Mucosa of descending colon (tissue), 3 donors: ENCODE data around the gene MIEF1. TPM values are rescaled to one million over a fixed set of nuclear protein-coding genes. Genes with fewer than 3 reads are reported as not detected.
A peak's percentile ranks its signal among the peaks of the same experiment; 100 is the strongest.

Experiments
- ATAC-seq: fragments of 200-7000 bp; cut with Tn5 transposase; one replicate; pipeline ENCODE4 v1.9.1; 2020; ENCODE audit warnings: mild to moderate bottlenecking, moderate library complexity
- DNase-seq, 3 donors: peaks; one replicate each; pipeline ENCODE4 v3.0.0-alpha.2; 2020
- H3K36me3 ChIP-seq: fragments of 200-600 bp; one replicate; pipeline ENCODE4 v1.8.0; 2021; ENCODE audit warnings: low read depth, mild to moderate bottlenecking
- H3K4me1 ChIP-seq: fragments of 200-600 bp; one replicate; pipeline ENCODE4 v1.8.0; 2021; ENCODE audit warnings: low read depth, mild to moderate bottlenecking
- H3K4me3 ChIP-seq: fragments of 200-600 bp; one replicate; pipeline ENCODE4 v1.8.0; 2021; ENCODE audit warnings: mild to moderate bottlenecking
- H3K9me3 ChIP-seq: fragments of 200-600 bp; one replicate; pipeline ENCODE4 v1.8.0; 2021; ENCODE audit warnings: mild to moderate bottlenecking
- intact Hi-C, 2 donors: fragments of 100-400 bp; cut with DNase I in 1 of 2; cut with micrococcal nuclease in 1 of 2; formaldehyde crosslinking; loops; one replicate each; pipeline versions ENCODE4 v1.11.0 to v1.11.1; 2022; cut with DNase I, micrococcal nuclease
- total RNA-seq, 3 donors: library from RNA; stranded (reverse); fragmentation: NEBNext Ultra II Directional in 2 of 3; extraction: Animal tissue kit (Norgen Biotek cat#: 25700) in 2 of 3; gene quantifications; one replicate each; pipeline versions ENCODE4 v1.2.1 to v1.2.4, GENCODE V29; 2021 to 2023
- TF ChIP-seq, protein P1 (sequence below): fragments of 200-600 bp; IDR thresholded peaks from one replicate; pipeline ENCODE4 v1.8.0; 2022; ENCODE audit warnings: antibody characterized with exemption, mild to moderate bottlenecking
- donor health status: DM: no; HTN: no; CAD: no; lungs with moderate emphysema.
- donor health status: DM: no; HTN: no; CAD: no.
- donor health status: DM: no; HTN: yes; CAD: no.

MIEF1 gene
- total RNA-seq, 3 donors from 2014 or later: 29.8 to 38.4 (median 34.0) TPM

- peak in 1 of 3 donors; percentile 52 for DNase-seq
- intact Hi-C loops: no loop called here
- TF ChIP-seq, protein P1, sequence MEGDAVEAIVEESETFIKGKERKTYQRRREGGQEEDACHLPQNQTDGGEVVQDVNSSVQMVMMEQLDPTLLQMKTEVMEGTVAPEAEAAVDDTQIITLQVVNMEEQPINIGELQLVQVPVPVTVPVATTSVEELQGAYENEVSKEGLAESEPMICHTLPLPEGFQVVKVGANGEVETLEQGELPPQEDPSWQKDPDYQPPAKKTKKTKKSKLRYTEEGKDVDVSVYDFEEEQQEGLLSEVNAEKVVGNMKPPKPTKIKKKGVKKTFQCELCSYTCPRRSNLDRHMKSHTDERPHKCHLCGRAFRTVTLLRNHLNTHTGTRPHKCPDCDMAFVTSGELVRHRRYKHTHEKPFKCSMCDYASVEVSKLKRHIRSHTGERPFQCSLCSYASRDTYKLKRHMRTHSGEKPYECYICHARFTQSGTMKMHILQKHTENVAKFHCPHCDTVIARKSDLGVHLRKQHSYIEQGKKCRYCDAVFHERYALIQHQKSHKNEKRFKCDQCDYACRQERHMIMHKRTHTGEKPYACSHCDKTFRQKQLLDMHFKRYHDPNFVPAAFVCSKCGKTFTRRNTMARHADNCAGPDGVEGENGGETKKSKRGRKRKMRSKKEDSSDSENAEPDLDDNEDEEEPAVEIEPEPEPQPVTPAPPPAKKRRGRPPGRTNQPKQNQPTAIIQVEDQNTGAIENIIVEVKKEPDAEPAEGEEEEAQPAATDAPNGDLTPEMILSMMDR: no peak
- Histone ChIP-seq H3K36me3 (peaks cover 5% of the 10 kb centered on the region), H3K4me3 (no peak overlapping the region), H3K4me1 (peaks cover 2% of the 10 kb centered on the region), H3K9me3 (no peaks in the 10 kb centered on the region)
- no peak for ATAC-seq
Measured at GRCh38 chr22:39513791-39514190, 11.7 kb downstream of the MIEF1 start.

DNA sequence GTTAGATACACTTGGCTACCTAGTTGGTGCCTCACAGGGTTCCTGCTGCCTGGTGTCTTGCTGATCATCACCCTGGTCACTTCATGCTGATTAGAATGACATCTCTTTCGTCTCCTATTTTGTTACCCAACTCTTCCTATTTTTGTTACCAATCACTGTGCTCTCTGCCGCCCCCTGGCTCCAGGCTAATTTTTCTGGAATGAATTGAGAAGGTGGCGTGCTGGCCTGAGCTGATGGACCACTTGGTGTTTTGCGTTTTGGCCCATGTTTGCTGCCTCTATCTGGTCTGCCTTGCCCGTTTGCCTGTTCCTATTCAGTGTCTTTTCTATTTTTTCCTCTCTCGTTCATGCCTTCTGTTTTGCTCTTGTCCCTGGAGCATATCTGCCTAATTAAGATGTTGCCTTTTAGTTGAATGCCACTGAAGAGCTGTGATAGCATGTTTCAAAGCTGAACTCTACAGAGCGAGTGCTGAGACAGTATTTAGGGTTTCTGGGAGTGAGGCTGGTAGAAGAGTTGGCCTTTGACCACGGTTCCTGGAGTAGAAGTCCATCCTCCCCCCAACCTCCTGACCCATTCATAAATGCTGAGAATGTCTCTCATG lies 12.4 kb downstream of the MIEF1 start:
- H3K9me3 ChIP-seq: no peaks in the 10 kb centered on the region
- TF ChIP-seq, protein P1: peak; percentile 61
- H3K4me3 ChIP-seq: no peak overlapping the region
- peaks cover 8% of the 10 kb centered on the region for H3K4me1 ChIP-seq
- ATAC-seq (peak; percentile 46), DNase-seq (peak in 2 of 3 donors; percentile 72 to 89)
- intact Hi-C loops: no loop called here
- H3K36me3 ChIP-seq: peaks cover 3% of the 10 kb centered on the region

DNA sequence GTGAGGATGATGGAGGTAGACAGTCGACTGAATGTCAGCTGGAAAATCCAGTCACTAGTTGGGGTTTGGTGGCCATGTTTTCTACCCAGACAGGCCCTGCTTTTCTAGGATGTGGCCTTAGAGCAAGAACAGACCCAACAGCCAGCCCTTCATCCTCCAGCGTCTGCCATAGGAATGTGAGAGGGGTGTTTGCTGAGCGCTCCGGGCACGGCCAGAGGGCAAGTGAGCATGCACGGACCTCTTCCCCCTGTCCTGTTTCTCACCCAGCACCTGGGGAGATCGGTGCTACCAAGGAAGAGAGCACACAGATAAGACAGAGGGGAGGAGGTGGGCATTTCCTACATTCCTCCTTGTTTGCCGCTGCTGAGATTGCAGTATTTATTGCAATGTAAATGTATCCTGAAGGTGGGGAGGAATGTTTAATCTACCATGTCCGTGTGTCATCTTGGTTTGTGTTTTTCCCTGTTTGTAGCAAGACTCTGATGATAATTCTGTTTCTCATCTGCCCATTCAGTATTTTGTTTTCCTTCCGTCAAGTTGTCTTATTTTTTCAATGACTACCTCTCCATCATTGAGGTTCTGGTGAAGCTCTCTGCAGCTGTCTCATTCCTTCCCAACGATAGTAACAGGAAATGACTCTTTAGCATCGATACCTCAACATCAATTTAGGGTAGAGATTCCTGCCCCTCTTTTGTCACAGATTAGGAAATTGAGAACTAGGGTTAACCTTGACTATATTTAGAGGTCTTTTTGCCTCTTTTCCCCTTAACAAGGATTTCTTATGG lies 13.4 kb downstream of the MIEF1 start:
- intact Hi-C loops: no loop called here
- Histone ChIP-seq H3K36me3 (no peaks in the 10 kb centered on the region), H3K4me3 (no peak overlapping the region), H3K4me1 (peaks cover 8% of the 10 kb centered on the region), H3K9me3 (no peaks in the 10 kb centered on the region)
- DNase-seq (no peak), ATAC-seq (no peak)
- TF ChIP-seq, protein P1: no peak

GRCh38 chr22:39517470-39517869 lies 15.4 kb downstream of the MIEF1 start:
- H3K36me3 ChIP-seq: no peaks in the 10 kb centered on the region
- ATAC-seq (no peak), DNase-seq (no peak)
- H3K9me3 ChIP-seq: no peaks in the 10 kb centered on the region
- TF ChIP-seq, protein P1: no peak
- H3K4me3 ChIP-seq: no peak overlapping the region
- intact Hi-C loops: no loop called here
- peaks cover 17% of the 10 kb centered on the region for H3K4me1 ChIP-seq

DNA sequence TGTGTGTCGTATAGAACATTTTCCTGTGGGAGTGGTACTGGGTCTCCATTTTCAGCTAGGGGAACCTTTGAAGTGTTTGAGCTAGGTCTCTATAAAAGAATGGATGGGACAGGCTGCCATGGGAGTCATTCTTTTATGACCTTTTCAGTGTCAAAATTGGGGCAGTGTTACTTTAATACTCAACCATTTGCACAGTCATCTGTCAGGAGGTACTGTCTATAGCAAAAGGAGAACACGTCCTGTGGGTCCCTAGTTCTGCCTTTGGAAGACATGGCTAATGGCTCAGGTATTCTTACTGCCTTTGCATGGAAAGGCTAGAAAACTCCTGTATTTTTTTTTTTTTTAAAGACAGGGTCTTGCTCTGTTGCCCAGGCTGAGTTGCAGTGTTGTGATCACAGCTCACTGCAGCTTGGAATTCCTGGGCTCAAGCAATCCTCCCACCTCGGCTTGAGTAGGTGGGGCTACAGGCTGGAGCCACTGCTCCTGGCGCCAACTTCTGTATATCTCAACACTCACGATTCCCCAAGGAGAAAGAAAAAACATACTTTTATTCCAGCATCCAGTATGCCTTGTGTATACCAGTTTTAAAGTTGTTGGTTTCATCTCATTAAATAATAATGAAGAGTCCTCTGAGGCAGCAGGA lies 16.2 kb downstream of the MIEF1 start:
- ATAC-seq (no peak), DNase-seq (no peak)
- intact Hi-C loops: no loop called here
- Histone ChIP-seq H3K4me3 (no peak overlapping the region), H3K9me3 (no peaks in the 10 kb centered on the region), H3K4me1 (peaks cover 25% of the 10 kb centered on the region), H3K36me3 (no peaks in the 10 kb centered on the region)
- TF ChIP-seq, protein P1: no peak
